HEK293 (cell line): ENCODE data around the gene KCNJ9.

Experiments used
- CTCF ChIP-seq: fragments of 450-650 bp; formaldehyde crosslinking; IDR thresholded peaks from 2 replicates; pipeline ENCODE4 v1.5.1; 2016; ENCODE audit warnings: missing biosample characterization, missing genetic modification characterization
- ZNF121 ChIP-seq: fragments of 450-650 bp; formaldehyde crosslinking; IDR thresholded peaks from 2 replicates; pipeline ENCODE4 v1.5.1; 2016; ENCODE audit warnings: missing biosample characterization, missing genetic modification characterization
- ZNF133 ChIP-seq: fragments of 450-650 bp; formaldehyde crosslinking; IDR thresholded peaks from 2 replicates; pipeline ENCODE4 v1.5.1; 2016; ENCODE audit warnings: missing biosample characterization, missing genetic modification characterization
- ZNF138 ChIP-seq: fragments of 450-650 bp; formaldehyde crosslinking; IDR thresholded peaks from 2 replicates; pipeline ENCODE4 v1.5.1; 2016; ENCODE audit warnings: missing biosample characterization, missing genetic modification characterization, borderline replicate concordance
- ZNF23 ChIP-seq: fragments of 450-650 bp; formaldehyde crosslinking; IDR thresholded peaks from 2 replicates; pipeline ENCODE4 v1.5.1; 2016; ENCODE audit warnings: missing biosample characterization, missing genetic modification characterization, borderline replicate concordance
- ZNF341 ChIP-seq: fragments of 450-650 bp; formaldehyde crosslinking; IDR thresholded peaks from 2 replicates; pipeline ENCODE4; 2016; ENCODE audit warnings: low read depth, missing biosample characterization, missing genetic modification characterization
- ZNF473 ChIP-seq: fragments of 450-650 bp; formaldehyde crosslinking; IDR thresholded peaks from 2 replicates; pipeline ENCODE4 v1.5.1; 2017; ENCODE audit warnings: missing biosample characterization, missing genetic modification characterization
- ZNF560 ChIP-seq: fragments of 450-650 bp; formaldehyde crosslinking; IDR thresholded peaks from 2 replicates; pipeline ENCODE4 v1.5.1; 2017; ENCODE audit warnings: missing biosample characterization, missing genetic modification characterization, borderline replicate concordance
- TF ChIP-seq, protein P1 (sequence below): fragments of 450-650 bp; formaldehyde crosslinking; IDR thresholded peaks from 2 replicates; pipeline ENCODE4 v1.5.1; 2017; ENCODE audit warnings: missing biosample characterization, missing genetic modification characterization
- TF ChIP-seq, protein P2 (sequence below): fragments of 450-650 bp; formaldehyde crosslinking; IDR thresholded peaks from 2 replicates; pipeline ENCODE4 v1.5.0; 2017; ENCODE audit warnings: missing biosample characterization, missing genetic modification characterization, borderline replicate concordance
- TF ChIP-seq, protein P3 (sequence below): fragments of 450-650 bp; formaldehyde crosslinking; conservative IDR thresholded peaks from 2 replicates; pipeline ENCODE4 v1.5.1; 2016; ENCODE audit warnings: low read depth, missing biosample characterization, missing genetic modification characterization

DNA sequence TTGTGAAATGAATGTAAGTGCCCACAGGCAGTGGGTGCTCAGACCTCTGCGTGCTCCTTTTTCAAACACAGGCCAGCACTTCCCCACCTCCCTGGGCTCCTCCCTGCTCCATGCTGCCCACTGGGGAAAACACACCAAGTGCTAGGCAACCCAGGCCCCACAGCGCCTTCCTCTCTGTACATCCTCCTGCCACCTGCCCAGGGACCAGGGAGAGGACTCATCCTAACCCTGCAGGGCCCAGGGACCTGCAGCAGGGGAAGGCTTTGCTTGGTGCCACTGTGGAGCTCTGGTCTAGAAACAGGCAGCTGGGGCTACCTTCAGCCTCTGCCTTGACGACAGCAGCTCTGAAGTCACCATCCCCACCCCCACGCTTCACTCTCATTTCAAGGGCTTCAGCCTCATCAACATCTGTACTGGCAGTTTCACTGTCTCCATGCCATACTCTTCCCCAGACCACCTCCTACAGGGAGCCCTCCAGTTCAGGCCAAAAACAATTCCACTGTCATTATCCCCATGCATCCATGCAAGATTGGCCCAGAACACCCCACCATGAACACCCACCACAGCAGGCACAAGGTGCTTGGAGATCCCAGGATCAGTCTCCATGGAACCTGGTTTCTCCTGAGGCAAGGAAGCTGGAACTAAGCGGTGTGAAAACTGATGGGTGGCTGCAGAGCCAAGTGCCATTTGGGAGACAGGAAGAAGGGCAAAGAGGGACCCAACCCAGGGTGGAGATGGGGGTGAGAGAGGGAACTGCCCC lies 16.0 kb downstream of the KCNJ9 start:
- no peak for TF ChIP-seq CTCF (tag by site-specific recombination)
- no peak for TF ChIP-seq ZNF23 (tag by site-specific recombination)
- TF ChIP-seq ZNF138: no peak
- no peak for TF ChIP-seq ZNF121
- TF ChIP-seq ZNF560 (tag by site-specific recombination): no peak
- TF ChIP-seq, protein P1, sequence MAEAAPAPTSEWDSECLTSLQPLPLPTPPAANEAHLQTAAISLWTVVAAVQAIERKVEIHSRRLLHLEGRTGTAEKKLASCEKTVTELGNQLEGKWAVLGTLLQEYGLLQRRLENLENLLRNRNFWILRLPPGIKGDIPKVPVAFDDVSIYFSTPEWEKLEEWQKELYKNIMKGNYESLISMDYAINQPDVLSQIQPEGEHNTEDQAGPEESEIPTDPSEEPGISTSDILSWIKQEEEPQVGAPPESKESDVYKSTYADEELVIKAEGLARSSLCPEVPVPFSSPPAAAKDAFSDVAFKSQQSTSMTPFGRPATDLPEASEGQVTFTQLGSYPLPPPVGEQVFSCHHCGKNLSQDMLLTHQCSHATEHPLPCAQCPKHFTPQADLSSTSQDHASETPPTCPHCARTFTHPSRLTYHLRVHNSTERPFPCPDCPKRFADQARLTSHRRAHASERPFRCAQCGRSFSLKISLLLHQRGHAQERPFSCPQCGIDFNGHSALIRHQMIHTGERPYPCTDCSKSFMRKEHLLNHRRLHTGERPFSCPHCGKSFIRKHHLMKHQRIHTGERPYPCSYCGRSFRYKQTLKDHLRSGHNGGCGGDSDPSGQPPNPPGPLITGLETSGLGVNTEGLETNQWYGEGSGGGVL (tag by site-specific recombination): no peak
- TF ChIP-seq, protein P2, sequence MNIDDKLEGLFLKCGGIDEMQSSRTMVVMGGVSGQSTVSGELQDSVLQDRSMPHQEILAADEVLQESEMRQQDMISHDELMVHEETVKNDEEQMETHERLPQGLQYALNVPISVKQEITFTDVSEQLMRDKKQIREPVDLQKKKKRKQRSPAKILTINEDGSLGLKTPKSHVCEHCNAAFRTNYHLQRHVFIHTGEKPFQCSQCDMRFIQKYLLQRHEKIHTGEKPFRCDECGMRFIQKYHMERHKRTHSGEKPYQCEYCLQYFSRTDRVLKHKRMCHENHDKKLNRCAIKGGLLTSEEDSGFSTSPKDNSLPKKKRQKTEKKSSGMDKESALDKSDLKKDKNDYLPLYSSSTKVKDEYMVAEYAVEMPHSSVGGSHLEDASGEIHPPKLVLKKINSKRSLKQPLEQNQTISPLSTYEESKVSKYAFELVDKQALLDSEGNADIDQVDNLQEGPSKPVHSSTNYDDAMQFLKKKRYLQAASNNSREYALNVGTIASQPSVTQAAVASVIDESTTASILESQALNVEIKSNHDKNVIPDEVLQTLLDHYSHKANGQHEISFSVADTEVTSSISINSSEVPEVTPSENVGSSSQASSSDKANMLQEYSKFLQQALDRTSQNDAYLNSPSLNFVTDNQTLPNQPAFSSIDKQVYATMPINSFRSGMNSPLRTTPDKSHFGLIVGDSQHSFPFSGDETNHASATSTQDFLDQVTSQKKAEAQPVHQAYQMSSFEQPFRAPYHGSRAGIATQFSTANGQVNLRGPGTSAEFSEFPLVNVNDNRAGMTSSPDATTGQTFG (tag by site-specific recombination): no peak
- TF ChIP-seq ZNF473 (tag by site-specific recombination): no peak
- TF ChIP-seq, protein P3, sequence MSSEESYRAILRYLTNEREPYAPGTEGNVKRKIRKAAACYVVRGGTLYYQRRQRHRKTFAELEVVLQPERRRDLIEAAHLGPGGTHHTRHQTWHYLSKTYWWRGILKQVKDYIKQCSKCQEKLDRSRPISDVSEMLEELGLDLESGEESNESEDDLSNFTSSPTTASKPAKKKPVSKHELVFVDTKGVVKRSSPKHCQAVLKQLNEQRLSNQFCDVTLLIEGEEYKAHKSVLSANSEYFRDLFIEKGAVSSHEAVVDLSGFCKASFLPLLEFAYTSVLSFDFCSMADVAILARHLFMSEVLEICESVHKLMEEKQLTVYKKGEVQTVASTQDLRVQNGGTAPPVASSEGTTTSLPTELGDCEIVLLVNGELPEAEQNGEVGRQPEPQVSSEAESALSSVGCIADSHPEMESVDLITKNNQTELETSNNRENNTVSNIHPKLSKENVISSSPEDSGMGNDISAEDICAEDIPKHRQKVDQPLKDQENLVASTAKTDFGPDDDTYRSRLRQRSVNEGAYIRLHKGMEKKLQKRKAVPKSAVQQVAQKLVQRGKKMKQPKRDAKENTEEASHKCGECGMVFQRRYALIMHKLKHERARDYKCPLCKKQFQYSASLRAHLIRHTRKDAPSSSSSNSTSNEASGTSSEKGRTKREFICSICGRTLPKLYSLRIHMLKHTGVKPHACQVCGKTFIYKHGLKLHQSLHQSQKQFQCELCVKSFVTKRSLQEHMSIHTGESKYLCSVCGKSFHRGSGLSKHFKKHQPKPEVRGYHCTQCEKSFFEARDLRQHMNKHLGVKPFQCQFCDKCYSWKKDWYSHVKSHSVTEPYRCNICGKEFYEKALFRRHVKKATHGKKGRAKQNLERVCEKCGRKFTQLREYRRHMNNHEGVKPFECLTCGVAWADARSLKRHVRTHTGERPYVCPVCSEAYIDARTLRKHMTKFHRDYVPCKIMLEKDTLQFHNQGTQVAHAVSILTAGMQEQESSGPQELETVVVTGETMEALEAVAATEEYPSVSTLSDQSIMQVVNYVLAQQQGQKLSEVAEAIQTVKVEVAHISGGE (tag by site-specific recombination): no peak
- no peak for TF ChIP-seq ZNF341 (tag by site-specific recombination)
- TF ChIP-seq ZNF133 (tag by site-specific recombination): no peak
